Chondrocyte (in vitro differentiated cells): ENCODE measurements around the gene HSD11B1L. TPM values are rescaled to one million over a fixed set of nuclear protein-coding genes. Genes with fewer than 3 reads are reported as not detected.

Experiments used
- DNase-seq: peaks from one replicate; pipeline ENCODE4 v3.0.0; 2021; ENCODE audit warnings: mixed read lengths, low spot score
- H3K27ac Mint-ChIP-seq: one replicate; pipeline ENCODE4 v1.8.0; 2021; ENCODE audit warnings: mild to moderate bottlenecking, moderate library complexity, mixed read lengths; ENCODE audit not compliant: unreplicated experiment
- H3K27me3 Mint-ChIP-seq: 2 replicates; pipeline ENCODE4 v1.8.0; 2021; ENCODE audit warnings: low read depth, mixed read lengths
- H3K36me3 Mint-ChIP-seq: 2 replicates; pipeline ENCODE4 v1.8.0; 2021; ENCODE audit warnings: low read depth, mixed read lengths
- H3K4me1 Mint-ChIP-seq: 2 replicates; pipeline ENCODE4 v1.8.0; 2021; ENCODE audit warnings: low read depth, mild to moderate bottlenecking, mixed read lengths
- H3K4me3 Mint-ChIP-seq: one replicate; pipeline ENCODE4 v1.8.0; 2021; ENCODE audit warnings: mild to moderate bottlenecking, moderate library complexity, mixed read lengths; ENCODE audit not compliant: unreplicated experiment
- H3K9me3 Mint-ChIP-seq: 2 replicates; pipeline ENCODE4 v1.8.0; 2021; ENCODE audit warnings: low read depth, mixed read lengths
- total RNA-seq: library from RNA; stranded (reverse); gene quantifications from 3 replicates; pipeline ENCODE4 v1.2.1, GENCODE V29; 2021
- TF ChIP-seq, protein P1 (sequence below): fragments of 200-600 bp; sonication (generic); IDR thresholded peaks from 2 replicates; pipeline ENCODE4 v1.5.0; 2021; ENCODE audit warnings: antibody characterized with exemption, mild to moderate bottlenecking, moderate library complexity

The HSD11B1L gene
- total RNA-seq, 1 donor from 2014 or later: 7.2 TPM

- H3K27ac Mint-ChIP-seq: no peak overlapping the region
- H3K9me3 Mint-ChIP-seq: no peaks in the 10 kb centered on the region
- H3K4me3 Mint-ChIP-seq: no peak overlapping the region
- no peak for DNase-seq
- H3K27me3 Mint-ChIP-seq: no peaks in the 10 kb centered on the region
- peaks cover 9% of the 10 kb centered on the region for H3K36me3 Mint-ChIP-seq
- peaks cover 5% of the 10 kb centered on the region for H3K4me1 Mint-ChIP-seq
- TF ChIP-seq, protein P1, sequence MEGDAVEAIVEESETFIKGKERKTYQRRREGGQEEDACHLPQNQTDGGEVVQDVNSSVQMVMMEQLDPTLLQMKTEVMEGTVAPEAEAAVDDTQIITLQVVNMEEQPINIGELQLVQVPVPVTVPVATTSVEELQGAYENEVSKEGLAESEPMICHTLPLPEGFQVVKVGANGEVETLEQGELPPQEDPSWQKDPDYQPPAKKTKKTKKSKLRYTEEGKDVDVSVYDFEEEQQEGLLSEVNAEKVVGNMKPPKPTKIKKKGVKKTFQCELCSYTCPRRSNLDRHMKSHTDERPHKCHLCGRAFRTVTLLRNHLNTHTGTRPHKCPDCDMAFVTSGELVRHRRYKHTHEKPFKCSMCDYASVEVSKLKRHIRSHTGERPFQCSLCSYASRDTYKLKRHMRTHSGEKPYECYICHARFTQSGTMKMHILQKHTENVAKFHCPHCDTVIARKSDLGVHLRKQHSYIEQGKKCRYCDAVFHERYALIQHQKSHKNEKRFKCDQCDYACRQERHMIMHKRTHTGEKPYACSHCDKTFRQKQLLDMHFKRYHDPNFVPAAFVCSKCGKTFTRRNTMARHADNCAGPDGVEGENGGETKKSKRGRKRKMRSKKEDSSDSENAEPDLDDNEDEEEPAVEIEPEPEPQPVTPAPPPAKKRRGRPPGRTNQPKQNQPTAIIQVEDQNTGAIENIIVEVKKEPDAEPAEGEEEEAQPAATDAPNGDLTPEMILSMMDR: no peak
These were observed 30.2 kb downstream of the HSD11B1L start for GRCh38 chr19:5711025-5711424.

- Mint-ChIP-seq H3K9me3 (no peaks in the 10 kb centered on the region), H3K4me3 (no peak overlapping the region), H3K4me1 (peaks cover 10% of the 10 kb centered on the region), H3K36me3 (peaks cover 9% of the 10 kb centered on the region), H3K27me3 (no peaks in the 10 kb centered on the region), H3K27ac (no peak overlapping the region)
- TF ChIP-seq, protein P1: no peak
- DNase-seq: no peak
These were observed 30.9 kb downstream of the HSD11B1L start for GRCh38 chr19:5711713-5712161.

GRCh38 chr19:5713228-5713627 lies 32.4 kb downstream of the HSD11B1L start:
- Mint-ChIP-seq H3K4me3 (no peak overlapping the region), H3K4me1 (peaks cover 24% of the 10 kb centered on the region), H3K36me3 (peaks cover 9% of the 10 kb centered on the region), H3K27me3 (no peaks in the 10 kb centered on the region), H3K27ac (no peak overlapping the region), H3K9me3 (no peaks in the 10 kb centered on the region)
- no peak for DNase-seq
- TF ChIP-seq, protein P1: no peak

DNA sequence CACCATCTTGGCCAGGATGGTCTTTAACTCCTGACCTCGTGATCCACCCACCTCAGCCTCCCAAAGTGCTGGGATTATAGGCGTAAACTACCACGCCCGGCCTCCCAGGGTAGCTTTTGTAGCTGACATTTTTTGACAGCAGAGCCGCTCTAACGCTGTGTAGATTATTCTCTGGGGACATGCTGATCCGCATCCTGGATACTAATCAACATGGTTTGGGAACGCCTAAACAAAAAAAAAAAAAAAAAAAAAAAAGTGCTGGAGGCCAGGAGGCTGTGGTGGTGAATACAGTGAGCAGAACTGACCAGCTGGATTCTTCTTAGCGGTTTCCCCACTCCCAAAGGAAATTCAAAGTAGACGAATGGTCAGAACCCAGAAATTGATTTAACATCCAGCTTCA lies 34.0 kb downstream of the HSD11B1L start:
- no peaks in the 10 kb centered on the region for H3K9me3 Mint-ChIP-seq
- H3K4me3 Mint-ChIP-seq: no peak overlapping the region
- H3K4me1 Mint-ChIP-seq: peaks cover 33% of the 10 kb centered on the region
- H3K27me3 Mint-ChIP-seq: no peaks in the 10 kb centered on the region
- H3K36me3 Mint-ChIP-seq: peaks cover 9% of the 10 kb centered on the region
- H3K27ac Mint-ChIP-seq: no peak overlapping the region
- DNase-seq: no peak
- TF ChIP-seq, protein P1: no peak

DNA sequence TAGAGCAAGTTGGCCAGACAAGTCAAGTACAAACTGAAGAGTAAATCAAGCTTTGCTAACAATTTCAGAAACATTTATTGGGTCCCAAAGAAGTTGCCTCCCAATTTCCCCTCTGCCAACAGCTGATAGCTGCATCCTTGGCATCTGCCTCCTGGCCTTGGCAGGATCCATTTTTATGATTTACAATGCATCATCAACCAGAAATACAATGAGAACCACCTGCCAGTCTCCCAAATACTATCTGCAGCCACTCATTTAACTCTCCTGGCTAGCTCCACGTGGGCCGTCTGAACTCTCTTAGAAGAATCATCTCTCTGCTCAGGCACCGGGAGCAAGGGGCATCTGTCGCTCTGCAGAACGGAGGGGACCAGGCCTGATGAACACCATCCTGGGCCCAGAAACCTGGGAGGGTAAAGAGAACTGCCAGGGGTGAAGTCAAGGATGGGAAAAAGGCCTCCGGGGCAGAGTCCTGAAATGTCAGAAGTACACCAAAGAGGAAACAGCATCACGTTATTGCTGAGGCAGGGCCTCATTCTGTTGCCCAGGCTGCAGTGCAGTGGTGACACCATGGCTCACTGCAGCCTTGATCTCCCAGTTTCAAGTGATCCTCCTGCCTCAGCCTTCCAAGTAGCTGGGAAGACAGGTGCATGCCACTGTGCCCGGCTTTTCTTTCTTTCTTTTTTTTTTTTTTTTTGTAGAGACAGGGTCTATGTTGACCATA lies 36.5 kb downstream of the HSD11B1L start:
- no peaks in the 10 kb centered on the region for H3K27me3 Mint-ChIP-seq
- TF ChIP-seq, protein P1: no peak
- H3K4me3 Mint-ChIP-seq: peak overlapping the region; percentile 94
- no peaks in the 10 kb centered on the region for H3K9me3 Mint-ChIP-seq
- no peak for DNase-seq
- peaks cover 36% of the 10 kb centered on the region for H3K4me1 Mint-ChIP-seq
- H3K36me3 Mint-ChIP-seq: peaks cover 4% of the 10 kb centered on the region
- peak overlapping the region; percentile 100 for H3K27ac Mint-ChIP-seq
